Right cardiac atrium (tissue), 5 donors: Measurements from ENCODE around the gene BIRC5. TPM values are rescaled to one million over a fixed set of nuclear protein-coding genes. Genes with fewer than 3 reads are reported as not detected.

Source experiments
- ATAC-seq, 2 donors: fragments of 200-7000 bp; cut with Tn5 transposase; one replicate each; pipeline versions ENCODE4 v1.8.0 to v1.9.1; 2020; ENCODE audit warnings: moderate library complexity in 2 of 2, mild to moderate bottlenecking in 1 of 2
- DNase-seq, 3 donors: peaks; one replicate each; pipeline ENCODE4 v3.0.0-alpha.2; 2020
- H3K27ac ChIP-seq: one replicate; pipeline ENCODE4 v1.5.1; 2013; ENCODE audit warnings: mild to moderate bottlenecking, low read length, control low read depth, moderate library complexity
- H3K27me3 ChIP-seq: one replicate; pipeline ENCODE4 v1.6.1; 2013; ENCODE audit not compliant: control insufficient read depth, insufficient read depth
- H3K4me1 ChIP-seq: one replicate; pipeline ENCODE4 v1.6.1; 2013; ENCODE audit warnings: low read length; ENCODE audit not compliant: control insufficient read depth, insufficient read depth
- H3K4me3 ChIP-seq: one replicate; pipeline ENCODE4 v1.5.1; 2013; ENCODE audit warnings: low read length, control low read depth
- H3K9me3 ChIP-seq: one replicate; pipeline ENCODE4 v1.6.1; 2013; ENCODE audit warnings: low read length; ENCODE audit not compliant: control insufficient read depth
- WGBS: extraction: QIAGEN DNeasy Blood & Tissue Kit; methylation state at CpG from one replicate; pipeline ENCODE4 v1.1.7; 2013; 5-methylcytosine and 5-hydroxymethylcytosine counted together
- intact Hi-C, 4 donors: fragments of 100-400 bp; cut with DNase I; formaldehyde crosslinking; loops; one replicate each; pipeline versions ENCODE4 v1.11.0 to v1.14.0; 2022 to 2023
- polyA plus RNA-seq: library from polyadenylated mRNA; stranded (reverse); fragments of 200-250 nt; gene quantifications from one replicate; pipeline ENCODE4 v1.2.3, GENCODE V29; 2013
- total RNA-seq, 4 donors: library from RNA; stranded (reverse); fragmentation: NEBNext Ultra II Directional; extraction: Animal tissue kit (Norgen Biotek cat#: 25700); gene quantifications; one replicate each; pipeline ENCODE4 v1.2.1, GENCODE V29; 2021
- donor health status: healthy with polysubstance abuse.
- donor health status: DM: no; HTN: yes; CAD: no.
- donor health status: DM: no; HTN: no; CAD: no.
- donor health status: DM: no; HTN: yes; CAD: no; lungs with severe emphysema.
- donor health status: DM: yes; HTN: yes; CAD: no.

Gene BIRC5
- total and polyA plus RNA-seq, 5 donors = 0.17 to 1.3 (median 0.70) TPM; not detected in 1

DNA sequence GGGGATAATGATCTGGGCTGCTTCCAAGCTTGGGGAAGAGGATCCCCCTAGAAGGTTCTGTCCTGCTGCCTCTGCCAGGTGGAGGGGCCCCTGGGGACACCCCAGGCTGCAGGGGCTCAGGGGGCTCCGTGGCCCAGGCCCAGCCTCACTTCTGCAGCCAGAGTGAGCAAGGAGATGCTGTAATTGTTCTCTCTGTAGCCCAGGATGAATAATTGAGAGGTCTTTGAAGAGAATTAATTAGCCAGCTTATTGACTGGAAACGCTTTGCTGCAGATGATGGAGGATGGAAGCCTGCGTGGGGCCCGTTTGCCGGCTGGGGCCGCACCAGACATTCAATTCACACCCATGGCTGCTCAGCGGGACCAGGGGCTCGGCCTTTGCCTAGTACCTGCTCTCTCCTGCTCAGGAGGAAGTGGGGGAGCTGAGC is 55.9 kb downstream of the BIRC5 start:
- H3K27ac ChIP-seq = no peak overlapping the region
- H3K4me1 ChIP-seq = no peaks in the 10 kb centered on the region
- WGBS = 87% methylated on average over 8 of the region's 8 CpGs
- no peaks in the 10 kb centered on the region for H3K9me3 ChIP-seq
- no peak overlapping the region for H3K4me3 ChIP-seq
- no peaks in the 10 kb centered on the region for H3K27me3 ChIP-seq
- no peak for DNase-seq
- intact Hi-C loops = no loop called here
- ATAC-seq = no peak

DNA sequence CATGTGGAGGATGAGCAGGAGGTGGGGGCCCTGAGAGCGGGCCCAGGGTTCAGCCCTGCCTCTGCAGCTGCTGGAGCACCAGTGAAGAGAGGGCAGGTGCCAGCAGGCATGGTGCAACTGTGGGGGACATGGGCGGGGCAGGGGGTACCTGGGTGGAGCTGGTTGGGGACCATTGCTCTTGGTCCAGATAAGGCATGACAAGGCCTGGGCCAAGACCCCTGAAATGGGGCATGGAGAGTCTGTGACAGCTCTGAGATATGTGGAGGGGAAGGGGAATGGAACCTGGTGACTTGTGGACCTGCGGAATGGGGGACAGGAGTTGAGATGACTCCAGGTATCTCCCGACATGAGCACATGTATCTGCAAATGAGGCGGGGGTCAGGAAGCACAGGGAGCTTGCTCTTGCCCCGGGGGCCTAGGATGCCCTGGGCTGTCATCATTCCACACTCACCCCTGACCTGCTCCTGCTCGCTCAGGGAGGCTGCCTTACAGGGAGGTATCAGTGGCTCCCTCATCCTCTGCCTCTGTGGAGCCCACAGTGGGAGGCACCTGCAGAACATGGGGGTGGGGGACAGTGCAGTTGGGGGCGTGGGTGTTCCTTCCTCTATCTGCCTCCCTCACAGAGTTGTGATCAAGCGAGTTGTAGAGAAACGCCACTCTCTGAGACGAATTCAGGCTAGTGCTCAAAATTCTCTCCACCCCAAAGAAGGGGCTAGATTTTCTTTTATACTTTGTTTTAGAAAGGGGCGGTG is 57.5 kb downstream of the BIRC5 start:
- Histone ChIP-seq H3K27me3 (no peaks in the 10 kb centered on the region), H3K4me3 (no peak overlapping the region), H3K27ac (no peak overlapping the region), H3K9me3 (no peaks in the 10 kb centered on the region), H3K4me1 (no peaks in the 10 kb centered on the region)
- intact Hi-C loops = no loop called here
- DNase-seq (peak in 2 of 3 donors; percentile 37 to 55), ATAC-seq (no peak)
- WGBS = 72% methylated on average over 12 of the region's 12 CpGs

- intact Hi-C loops = no loop called here
- no peak overlapping the region for H3K27ac ChIP-seq
- WGBS = 21% methylated on average over 17 of the region's 17 CpGs
- H3K27me3 ChIP-seq = no peaks in the 10 kb centered on the region
- DNase-seq (peak in 2 of 3 donors; percentile 59 to 70), ATAC-seq (peak; percentile 44 to 69)
- H3K4me1 ChIP-seq = no peaks in the 10 kb centered on the region
- H3K9me3 ChIP-seq = no peaks in the 10 kb centered on the region
- H3K4me3 ChIP-seq = no peak overlapping the region
Observed at GRCh38 chr17:78272181-78272913, 58.3 kb downstream of the BIRC5 start.

DNA sequence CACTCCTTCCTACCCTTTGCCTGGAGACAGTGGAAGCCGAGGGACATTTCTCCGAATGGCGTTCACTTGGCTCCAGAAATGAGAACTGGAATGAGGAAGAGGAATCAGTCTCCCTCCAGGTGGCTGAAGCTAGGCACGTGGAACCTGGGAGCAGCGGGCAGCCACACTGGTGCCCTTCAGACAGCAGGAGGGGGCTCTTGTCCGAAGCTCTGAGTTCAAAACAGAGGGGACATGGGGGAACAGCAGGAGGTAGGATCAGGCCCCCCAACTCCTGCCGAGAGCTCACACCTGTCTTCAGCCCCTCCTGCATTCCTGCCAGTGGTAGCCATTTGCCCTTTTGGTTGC is 58.8 kb downstream of the BIRC5 start:
- intact Hi-C loops = no loop called here

GRCh38 chr17:78273813-78274212 is 59.8 kb downstream of the BIRC5 start:
- no peak for DNase-seq
- WGBS = 94% methylated on average over 6 of the region's 6 CpGs
- intact Hi-C loops = no loop called here

More for the DNA sequence above, 58.8 kb downstream of the BIRC5 start:
- DNase-seq (no peak), ATAC-seq (no peak)
- H3K9me3 ChIP-seq = no peaks in the 10 kb centered on the region
- H3K4me3 ChIP-seq = no peak overlapping the region
- WGBS = 51% methylated on average over 7 of the region's 7 CpGs
- H3K27ac ChIP-seq = no peak overlapping the region
- H3K27me3 ChIP-seq = no peaks in the 10 kb centered on the region
- no peaks in the 10 kb centered on the region for H3K4me1 ChIP-seq

More at GRCh38 chr17:78273813-78274212, 59.8 kb downstream of the BIRC5 start:
- Histone ChIP-seq H3K9me3 (no peaks in the 10 kb centered on the region), H3K4me1 (no peaks in the 10 kb centered on the region), H3K27ac (no peak overlapping the region), H3K4me3 (no peak overlapping the region), H3K27me3 (no peaks in the 10 kb centered on the region)
- ATAC-seq = no peak

Other genes starting within 250 kb of the BIRC5 start
- gene TMC6, start 85.5 kb upstream of the BIRC5 start, total RNA-seq = 10 to 100 TPM; 27.9 to 45.4 (median 38.2) TPM
- gene TMC6, start 85.5 kb upstream of the BIRC5 start, polyA plus RNA-seq = 21.2 TPM
- 1 to 10 TPM; 2.6 to 3.9 (median 3.0) TPM for gene TMC8, start 83.5 kb upstream of the BIRC5 start, total RNA-seq
- gene TMC8, start 83.5 kb upstream of the BIRC5 start, polyA plus RNA-seq = 2.4 TPM
- gene C17orf99, start 67.9 kb upstream of the BIRC5 start, total RNA-seq = not detected
- gene C17orf99, start 67.9 kb upstream of the BIRC5 start, polyA plus RNA-seq = not detected
- 10 to 100 TPM; 81.9 to 92.2 (median 83.9) TPM for gene SYNGR2, start 45.7 kb upstream of the BIRC5 start, total RNA-seq
- 85.8 TPM for gene SYNGR2, start 45.7 kb upstream of the BIRC5 start, polyA plus RNA-seq
- gene TK1, start 27.2 kb upstream of the BIRC5 start, total RNA-seq = 1 to 10 TPM in 2 of 4 donors, under 1 TPM in 2; 0.51 to 5.2 (median 1.9) TPM
- gene TK1, start 27.2 kb upstream of the BIRC5 start, polyA plus RNA-seq = 1.2 TPM
- gene AFMID, start 26.9 kb upstream of the BIRC5 start, total RNA-seq = 10 to 100 TPM; 17.5 to 53.3 (median 37.2) TPM
- gene AFMID, start 26.9 kb upstream of the BIRC5 start, polyA plus RNA-seq = 30.6 TPM
- not detected for gene TMEM235, start 17.4 kb downstream of the BIRC5 start, total RNA-seq
- gene TMEM235, start 17.4 kb downstream of the BIRC5 start, polyA plus RNA-seq = not detected
- gene SOCS3, start 145.8 kb downstream of the BIRC5 start, total RNA-seq = 10 to 100 TPM in 3 of 4 donors, 1 to 10 TPM in 1; 6.6 to 51.2 (median 11.6) TPM
- 52.6 TPM for gene SOCS3, start 145.8 kb downstream of the BIRC5 start, polyA plus RNA-seq
- gene PGS1, start 164.4 kb downstream of the BIRC5 start, total RNA-seq = 10 to 100 TPM; 20.2 to 22.2 (median 20.8) TPM
- gene PGS1, start 164.4 kb downstream of the BIRC5 start, polyA plus RNA-seq = 13.9 TPM